ENCODE data around the gene PTGIS.

The PTGIS gene

DNA sequence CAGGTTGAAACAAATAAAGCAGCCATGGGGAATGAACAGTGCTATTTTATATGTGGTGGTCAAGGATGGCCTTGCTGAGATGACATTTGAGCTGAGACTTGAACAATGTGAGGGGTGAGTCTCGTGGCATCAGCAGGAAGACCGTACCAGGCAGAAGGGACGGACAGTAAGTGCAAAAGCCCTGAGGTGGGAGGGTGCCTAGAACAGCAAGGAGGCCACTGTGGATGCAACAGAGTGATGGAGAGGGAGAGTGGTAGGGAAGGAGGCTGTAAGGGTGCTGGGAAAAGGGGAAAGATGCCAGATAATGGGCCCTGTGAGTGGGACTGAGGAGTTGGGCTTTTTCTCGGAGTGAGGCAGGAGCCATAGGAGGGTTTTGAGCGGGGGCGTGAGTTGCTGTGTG lies 97.0 kb downstream of the PTGIS start:
- DNase-seq (ENCODE audit: low read depth in 2 of 2): no peak

DNA sequence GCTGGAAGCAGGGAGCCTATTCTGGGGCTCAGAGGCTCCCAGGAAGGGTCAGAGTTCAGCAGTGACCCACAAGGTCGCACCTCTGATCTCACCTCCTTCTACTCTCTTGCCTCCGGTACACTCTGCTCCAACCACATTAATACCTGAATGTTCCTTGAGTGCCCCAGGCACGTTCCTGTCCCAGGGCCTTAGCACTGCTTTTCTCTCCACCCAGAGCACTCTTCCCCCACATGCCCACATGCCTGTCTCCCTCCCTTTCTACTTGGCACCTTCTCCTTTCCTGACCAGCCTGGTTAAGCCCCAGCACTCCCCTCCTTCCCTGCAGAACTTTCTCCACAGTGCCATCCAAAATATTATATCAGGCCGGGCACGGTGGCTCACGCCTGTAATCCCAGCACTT lies 98.9 kb downstream of the PTGIS start:
- no peak for DNase-seq (ENCODE audit: low read depth in 2 of 2)

DNA sequence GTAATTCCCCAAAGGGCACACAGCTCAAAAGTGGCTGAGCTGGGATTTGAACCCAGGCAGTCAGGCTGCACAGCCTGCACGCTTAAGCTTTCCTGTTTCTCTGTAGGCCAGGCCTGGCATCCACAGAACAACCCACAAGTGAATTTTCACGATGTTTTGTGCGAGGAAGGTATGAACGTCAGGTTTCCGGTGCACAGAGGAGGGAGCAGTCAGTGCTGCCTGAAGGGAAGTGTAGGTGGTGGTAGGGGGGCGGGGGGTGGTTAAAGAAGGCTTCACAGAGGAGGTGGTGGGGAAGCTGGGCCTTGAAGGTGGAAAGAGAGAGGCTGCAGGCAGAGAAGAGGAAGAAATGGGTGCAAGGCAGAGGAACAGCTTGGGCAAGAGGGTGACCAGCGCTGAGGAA lies 99.5 kb downstream of the PTGIS start:
- no peak for DNase-seq (ENCODE audit: low read depth in 2 of 2)

DNA sequence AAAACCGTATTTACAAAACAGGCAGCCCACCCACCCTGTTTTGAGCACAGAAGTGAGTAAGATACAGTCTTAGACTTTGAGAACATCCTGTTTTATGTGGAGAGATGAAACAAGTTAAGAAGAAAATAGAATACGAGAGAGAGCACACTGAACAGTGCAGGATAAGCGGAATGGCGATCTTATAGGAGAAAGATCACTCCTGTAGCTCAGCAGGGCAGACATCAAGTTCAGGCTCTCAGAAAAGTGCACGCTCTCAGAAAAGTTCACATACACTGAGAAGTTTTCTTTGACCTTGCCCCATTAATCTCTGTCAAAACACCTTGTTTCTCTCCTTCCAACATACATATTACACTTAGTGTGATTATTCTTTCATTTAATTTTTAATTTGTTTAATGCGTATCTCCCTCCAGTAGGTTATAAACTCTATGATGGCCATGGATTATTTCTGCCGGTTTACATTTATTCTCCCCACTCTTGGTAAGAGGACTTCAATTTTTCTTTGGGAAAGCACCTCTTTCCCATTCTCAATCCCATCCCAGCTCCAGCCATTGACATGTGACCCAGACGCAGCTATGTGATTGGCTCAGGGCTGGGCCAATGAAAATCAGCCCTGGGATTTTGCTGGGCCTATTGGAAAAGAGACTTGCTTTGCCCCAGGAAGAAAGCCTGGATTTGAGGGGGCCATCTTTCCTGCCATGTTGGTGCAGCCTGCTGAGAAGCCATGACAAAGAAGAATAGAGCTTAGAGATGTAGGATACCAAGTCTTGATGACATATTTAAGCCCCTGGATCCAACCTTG lies 101.6 kb downstream of the PTGIS start:
- no peak for DNase-seq (ENCODE audit: low read depth in 2 of 2)

DNA sequence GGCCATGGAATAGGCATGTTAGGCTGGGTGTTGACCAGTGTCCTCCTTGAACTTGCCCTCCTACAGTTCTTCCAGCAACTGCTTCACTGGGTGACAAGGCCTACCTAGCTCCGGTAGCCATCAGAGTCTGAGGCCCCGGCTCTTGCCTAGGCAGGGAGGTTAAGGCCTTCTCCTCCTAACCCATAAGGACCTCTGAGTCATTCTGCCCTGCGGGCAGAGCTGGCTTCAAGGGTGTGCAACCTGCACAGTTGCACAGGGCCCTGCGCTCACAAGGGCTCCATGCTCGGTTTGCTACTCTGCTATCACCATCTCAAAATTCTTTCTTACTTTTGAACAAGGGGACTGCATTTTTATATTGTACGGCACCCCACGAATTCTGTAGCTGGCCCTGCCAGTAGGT lies 103.4 kb downstream of the PTGIS start:
- no peak for DNase-seq (ENCODE audit: low read depth in 2 of 2)

DNA sequence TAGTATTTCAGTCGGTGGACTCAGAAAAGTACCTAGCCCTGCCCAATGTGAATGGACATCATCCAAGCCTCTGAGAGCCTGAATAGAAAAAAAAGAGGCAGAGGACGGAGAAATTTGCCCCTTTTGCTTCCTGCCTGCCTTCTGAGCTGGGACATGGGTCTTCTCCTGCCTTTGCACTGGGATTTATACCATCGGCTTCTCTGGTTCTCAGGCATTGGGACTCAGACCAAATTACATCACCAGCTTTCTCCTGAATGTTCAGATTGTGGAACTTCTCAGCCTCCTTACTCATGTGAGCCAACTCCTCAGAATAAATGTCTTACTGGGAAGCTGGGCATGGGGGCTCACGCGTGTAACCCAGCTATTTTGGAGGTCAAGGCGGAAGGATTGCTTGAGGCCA lies 105.3 kb downstream of the PTGIS start:
- no peak for DNase-seq (ENCODE audit: low read depth in 2 of 2)

DNA sequence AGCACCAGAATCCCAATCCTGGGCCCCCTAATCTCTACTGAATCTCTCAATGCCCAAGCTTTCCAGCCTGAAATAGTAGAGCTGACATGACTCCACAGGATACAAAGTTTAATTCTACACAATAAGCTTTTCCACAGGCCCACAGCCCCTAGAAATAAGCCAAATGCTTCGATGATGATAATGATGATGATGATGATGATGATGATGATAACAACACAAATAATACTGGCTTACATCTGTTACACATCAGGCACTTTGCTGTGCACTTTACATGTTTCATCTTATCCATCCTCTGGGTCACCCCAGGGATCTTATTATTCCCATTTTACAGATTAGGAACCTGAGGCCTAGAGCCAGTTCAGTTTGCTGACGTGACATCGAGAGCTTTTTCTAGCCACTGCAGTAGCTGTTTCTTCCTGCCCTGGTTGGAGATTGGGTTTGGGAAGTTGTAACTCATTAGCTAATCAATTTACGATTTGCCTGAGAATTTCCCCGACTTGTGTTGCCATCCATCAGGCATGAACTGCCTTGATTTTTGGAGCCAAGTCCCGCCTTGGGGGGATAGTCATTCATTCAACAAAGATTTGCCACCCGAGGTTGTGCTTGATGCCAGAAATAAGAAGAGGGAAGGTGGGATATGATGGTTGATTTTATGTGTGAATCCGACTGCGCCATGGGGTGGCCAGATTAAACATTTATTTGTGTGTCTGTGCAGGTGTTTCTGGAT lies 105.9 kb downstream of the PTGIS start:
- no peak for DNase-seq (ENCODE audit: low read depth in 2 of 2)

DNA sequence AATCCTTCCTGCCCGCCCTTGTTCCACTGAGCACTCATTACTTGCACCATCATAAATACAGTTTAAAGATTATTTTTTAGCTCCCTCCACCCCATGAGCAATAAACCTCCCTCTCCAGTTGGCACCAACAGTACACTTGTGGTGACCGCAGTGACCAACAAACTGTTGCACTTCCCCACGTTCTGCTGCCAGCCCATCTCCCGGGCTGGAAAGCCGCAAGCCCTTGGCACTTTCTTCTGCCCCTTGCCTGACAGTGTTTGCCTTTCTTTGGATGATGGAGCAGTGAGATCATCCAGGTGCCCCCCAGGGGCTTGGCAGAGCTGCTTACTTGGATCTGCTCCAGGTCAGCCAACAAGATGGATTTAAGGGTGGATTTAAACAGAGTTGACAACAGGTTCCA lies 107.0 kb downstream of the PTGIS start:
- DNase-seq (ENCODE audit: low read depth in 2 of 2): no peak

DNA sequence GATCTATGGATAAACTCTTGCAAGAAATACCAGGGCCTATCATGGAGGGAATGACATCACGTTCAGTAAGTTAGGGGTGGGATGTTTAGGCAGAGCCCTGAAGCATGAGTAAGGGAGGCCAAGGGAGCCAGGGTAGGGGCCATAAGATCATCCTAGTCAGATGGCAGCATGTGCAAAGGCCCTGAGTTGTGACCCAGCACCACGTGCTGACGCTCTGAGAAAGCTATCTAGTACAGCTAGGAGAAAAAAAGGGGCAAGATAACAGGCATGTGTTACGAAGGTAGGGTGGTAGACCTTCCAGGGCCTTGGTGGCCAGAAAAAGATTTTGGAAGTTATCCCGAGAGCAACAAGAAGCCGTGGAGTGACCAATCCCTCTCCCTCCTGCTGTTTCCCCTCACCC lies 107.8 kb downstream of the PTGIS start:
- DNase-seq (ENCODE audit: low read depth in 2 of 2): no peak

DNA sequence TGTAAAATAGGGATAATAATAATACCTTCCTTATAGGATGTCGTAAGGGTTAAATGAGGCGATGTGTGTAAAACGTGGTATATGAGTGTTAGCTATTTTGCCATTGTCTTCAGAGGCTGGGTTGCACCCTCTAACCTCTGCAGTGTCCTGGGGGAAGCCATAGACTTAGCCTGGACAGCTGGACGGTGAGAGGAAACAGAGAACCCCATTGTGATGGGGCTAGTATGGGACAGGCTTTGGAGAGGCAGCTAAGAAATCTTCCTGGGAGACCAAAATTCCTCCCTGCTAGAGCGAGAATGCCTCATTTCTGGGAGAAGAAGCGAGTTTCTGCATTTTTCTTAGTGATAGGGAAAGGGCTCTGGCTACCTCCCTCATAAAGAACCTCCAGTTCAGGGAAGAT lies 108.3 kb downstream of the PTGIS start:
- no peak for DNase-seq (ENCODE audit: low read depth in 2 of 2)

DNA sequence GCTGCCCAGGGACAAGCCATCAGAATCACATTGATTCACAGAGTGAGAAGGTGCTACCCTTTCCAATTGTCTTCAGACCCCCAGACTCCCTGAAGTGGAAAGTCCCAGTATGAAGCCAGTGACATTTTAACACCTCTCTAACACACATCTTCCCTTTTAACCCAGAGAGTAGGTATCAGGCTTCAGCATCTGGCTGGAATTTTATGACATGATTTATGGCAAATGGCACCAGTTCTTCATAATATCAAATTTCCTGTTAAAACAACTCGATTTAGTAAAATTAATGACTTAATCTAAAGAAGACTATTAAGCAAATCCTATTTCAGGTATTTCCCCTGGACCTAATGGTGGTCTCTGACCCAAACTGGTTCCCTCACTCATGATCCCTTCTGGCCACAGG lies 110.5 kb downstream of the PTGIS start:
- DNase-seq (ENCODE audit: low read depth in 2 of 2): no peak

DNA sequence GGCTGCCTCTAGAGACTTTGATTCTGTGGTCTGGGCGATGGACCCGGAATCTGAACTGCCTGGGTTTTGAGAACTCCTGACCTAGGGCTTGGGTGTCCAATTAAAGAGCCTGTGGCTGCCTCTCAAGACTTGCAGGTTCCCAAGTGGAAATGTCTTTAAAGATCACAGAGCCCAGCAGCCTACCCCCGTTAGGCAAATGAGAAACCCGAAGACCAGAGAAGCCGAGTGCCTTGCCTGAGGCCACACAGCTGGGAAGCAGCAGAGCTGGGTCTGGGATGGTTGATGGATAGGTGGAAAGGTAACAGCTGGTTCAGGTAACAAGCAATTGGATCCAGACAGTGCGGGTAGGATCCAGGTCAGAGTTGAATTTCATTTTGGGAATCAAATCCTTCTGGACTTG lies 111.3 kb downstream of the PTGIS start:
- DNase-seq (ENCODE audit: low read depth in 2 of 2): no peak

DNA sequence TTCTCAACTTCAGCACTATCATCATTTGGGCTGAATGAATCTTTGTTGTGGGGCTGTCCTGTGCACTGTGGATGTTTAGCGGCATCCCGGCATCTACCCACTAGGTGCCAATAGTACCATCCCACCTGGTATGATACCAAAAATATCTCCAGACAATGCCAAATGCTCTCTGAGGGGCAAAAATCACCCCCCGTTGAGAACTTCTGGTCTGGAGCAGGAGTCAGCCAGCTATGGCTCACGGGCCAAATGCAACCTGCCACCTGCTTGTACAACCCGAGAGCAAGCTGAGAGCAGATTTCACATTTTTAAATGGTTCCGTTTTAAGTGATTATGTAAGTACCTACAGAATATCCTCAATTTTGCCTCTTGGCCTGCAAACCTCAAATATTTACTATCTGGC lies 112.2 kb downstream of the PTGIS start:
- no peak for DNase-seq (ENCODE audit: low read depth in 2 of 2)
